Superior temporal gyrus (tissue), 1 donor: ENCODE results near the gene CNTN1.

Source experiments
- DNase-seq: peaks from one replicate; pipeline ENCODE4 v3.0.0-alpha.2; 2016; ENCODE audit errors: extremely low spot score

The CNTN1 gene

GRCh38 chr12:40834321-40834720 is 142.1 kb downstream of the CNTN1 start:
- DNase-seq, result no peak

DNA sequence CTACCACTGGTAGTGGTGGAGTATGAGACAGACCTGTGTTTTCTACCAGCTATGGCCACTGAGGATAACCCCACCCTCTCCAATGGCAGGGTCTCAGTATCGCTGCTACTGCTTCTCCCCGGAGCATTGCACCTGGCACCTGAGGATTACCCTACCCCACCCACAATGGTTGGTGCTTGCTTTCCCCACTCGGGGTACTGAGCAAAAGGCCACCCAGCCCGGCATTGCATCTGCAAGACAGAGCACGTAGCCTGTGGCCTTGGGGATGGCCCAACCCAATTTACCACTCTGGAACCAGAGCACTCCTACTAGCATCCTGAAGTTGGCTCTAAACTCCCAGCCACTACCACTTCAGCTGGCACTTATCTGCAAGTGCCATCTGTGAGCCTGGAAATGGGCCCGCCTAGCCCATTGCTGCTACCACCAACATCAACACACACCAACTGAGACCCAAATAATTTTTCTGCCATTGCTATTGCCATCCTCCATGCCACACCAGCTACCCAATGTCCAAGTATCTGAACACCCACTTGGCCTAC is 145.7 kb downstream of the CNTN1 start:
- no peak for DNase-seq

DNA sequence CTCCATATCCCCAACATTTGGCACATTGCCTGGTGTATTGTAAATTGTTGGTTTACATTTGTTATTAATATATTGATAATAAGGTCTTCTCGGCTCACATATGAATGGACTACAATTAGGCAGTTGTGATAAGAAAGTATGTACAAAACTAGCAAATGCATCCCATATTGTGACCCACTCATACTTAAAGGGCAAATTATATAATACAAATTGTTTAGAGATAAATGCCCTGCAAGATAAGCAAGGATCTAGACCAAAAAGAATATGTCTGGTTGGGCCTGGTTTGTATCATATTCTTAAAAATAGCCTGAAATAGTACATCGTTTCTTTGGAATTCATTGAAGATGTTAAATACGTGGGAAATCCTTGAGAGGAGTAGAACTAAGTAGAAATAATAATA is 151.3 kb downstream of the CNTN1 start:
- no peak for DNase-seq

DNA sequence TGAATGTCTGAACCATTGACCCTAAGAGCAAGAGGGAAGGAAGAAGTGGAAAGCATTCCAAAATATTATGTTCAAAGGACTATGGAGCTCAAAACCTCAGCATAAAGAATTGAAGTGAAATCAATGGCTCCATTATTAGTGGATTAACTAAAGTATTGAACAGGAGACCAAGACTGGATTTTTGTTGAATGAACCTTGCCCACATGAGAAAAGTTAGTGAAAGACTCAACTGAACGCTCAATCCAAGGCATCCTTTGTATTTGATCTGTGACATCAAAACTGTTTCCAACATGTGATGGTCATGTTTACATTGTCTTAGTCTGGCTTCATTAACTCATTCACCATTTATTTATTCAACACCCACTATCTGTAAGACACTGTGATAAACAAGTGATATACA is 161.0 kb downstream of the CNTN1 start:
- no peak for DNase-seq

- DNase-seq, result no peak
Measured at GRCh38 chr12:40854604-40855003, 162.4 kb downstream of the CNTN1 start.

DNA sequence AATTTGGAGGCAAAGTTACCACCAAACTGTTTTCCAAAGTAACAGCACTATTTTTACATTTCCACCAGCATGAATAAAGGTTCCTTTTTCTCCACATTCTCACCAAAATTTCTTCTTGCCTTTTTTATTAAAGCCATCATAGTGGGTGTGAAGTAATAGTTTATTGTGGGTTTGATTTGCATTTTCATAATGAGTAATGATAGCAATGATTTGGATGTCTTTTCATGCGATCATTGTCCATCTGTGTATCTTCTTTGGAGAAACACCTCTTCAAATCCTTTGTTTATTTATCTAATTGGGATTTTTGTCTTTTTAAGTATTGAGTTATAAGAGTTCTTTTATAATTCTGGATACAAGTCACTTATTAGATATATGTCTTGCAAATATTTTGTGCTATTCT is 172.7 kb downstream of the CNTN1 start:
- DNase-seq, result no peak

- DNase-seq, result peak; percentile 45
Measured at GRCh38 chr12:40870981-40871380, 178.7 kb downstream of the CNTN1 start.

DNA sequence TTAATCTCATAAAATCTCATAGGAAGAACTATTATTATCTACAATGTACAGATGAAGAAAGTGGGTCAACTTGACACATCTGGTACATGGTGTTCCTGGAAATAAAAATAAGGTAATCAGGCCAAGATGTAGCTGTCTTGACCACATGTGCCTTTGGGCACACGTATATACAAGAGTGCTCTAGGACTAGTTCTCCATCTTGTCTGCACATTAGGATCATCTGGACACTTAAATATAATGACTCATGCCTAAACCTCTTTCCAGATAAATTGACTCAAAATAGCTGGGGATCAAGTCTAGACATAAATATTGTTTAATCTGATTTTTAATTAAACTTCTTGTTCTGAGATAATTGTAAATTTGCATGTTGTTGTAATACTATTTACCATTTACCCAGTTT is 182.6 kb downstream of the CNTN1 start:
- DNase-seq, result no peak

DNA sequence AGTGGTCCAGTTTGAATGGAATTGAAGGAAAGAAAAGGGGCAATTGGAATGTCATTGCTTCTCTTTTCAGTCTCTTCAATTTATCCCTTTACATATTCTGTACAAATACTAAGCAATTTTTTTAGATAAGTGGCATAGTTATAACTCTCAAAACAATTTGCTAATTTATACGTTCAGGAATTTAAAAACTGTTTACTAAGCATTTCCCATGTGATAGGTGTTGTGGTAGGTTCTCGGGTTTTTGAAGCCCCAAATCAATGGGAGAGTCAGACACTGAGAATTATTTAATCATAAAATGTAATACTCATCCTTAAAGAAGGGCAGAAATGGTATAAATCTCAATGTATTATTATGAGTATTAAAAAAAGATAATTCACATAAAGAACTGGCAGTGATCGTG is 197.1 kb downstream of the CNTN1 start:
- DNase-seq, result no peak

GRCh38 chr12:40892528-40892927 is 200.3 kb downstream of the CNTN1 start:
- DNase-seq, result no peak

GRCh38 chr12:40898505-40898904 is 206.3 kb downstream of the CNTN1 start:
- no peak for DNase-seq

- DNase-seq, result no peak
Measured at GRCh38 chr12:40903040-40903439, 210.8 kb downstream of the CNTN1 start.

- no peak for DNase-seq
Measured at GRCh38 chr12:40907115-40907527, 214.9 kb downstream of the CNTN1 start.

- no peak for DNase-seq
Measured at GRCh38 chr12:40911676-40912075, 219.4 kb downstream of the CNTN1 start.

DNA sequence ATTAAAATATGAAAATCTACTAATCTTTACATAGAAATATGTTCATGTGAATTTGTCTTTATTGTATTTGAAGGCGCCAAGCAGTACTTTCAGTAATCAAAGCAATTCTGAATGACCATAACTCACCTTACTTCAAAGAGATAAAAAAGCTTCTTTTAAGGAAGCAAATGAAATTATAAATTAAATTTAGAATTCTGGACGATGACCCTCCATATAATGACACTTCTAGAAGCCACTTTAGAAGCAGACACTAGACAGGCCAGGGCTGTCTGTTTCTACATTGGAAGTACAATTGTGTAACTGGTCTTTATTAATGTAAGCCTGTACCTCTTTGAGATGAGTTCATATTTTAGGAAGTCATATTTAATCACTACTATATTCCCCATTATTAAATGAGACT is 222.9 kb downstream of the CNTN1 start:
- no peak for DNase-seq

- no peak for DNase-seq
Measured at GRCh38 chr12:40917561-40917960, 225.3 kb downstream of the CNTN1 start.

- DNase-seq, result peak; percentile 67
Measured at GRCh38 chr12:40921563-40922163, 229.4 kb downstream of the CNTN1 start.

DNA sequence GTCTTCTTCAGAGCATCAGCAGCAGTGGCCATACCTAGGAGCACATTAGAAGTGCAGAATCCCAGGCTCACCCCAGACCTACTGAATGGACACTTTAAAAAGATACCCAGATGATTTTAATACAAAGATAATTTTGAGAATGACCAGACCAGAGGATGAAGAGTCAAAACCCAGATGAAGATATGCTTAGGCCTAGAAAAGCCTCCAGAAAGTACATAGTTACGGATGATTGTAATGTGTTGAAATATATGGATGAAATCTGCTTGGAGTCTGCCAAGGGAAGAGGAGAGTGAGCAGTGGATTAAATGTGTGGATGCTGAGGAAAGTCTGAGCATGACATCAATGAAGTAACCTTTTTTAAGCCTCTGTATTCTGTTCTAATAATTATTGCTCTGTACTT is 245.7 kb downstream of the CNTN1 start:
- no peak for DNase-seq

- no peak for DNase-seq
Measured at GRCh38 chr12:40942326-40942725, 250.1 kb downstream of the CNTN1 start.

DNA sequence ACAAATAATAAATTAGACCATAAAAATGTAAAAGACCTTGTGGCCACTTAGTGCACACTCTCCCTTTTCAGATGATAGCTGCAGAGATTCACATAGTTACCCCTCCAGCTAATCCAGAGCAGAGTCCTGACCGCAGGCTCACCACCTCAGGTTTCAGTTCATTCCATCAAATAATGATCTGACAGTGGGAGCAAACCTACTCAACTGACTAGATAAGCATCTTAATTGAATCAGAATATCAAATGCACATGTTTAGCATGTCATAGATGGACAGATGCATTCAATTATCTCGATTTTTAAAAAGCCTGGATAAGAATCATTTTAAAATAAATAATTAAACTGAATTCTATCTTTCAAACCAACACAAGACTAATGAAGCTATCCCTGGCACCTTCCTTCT is 253.5 kb downstream of the CNTN1 start:
- DNase-seq, result no peak

GRCh38 chr12:40946612-40947194 is 254.5 kb downstream of the CNTN1 start:
- peak; percentile 70 for DNase-seq

GRCh38 chr12:40947797-40948196 is 255.6 kb downstream of the CNTN1 start:
- DNase-seq, result no peak

GRCh38 chr12:40953076-40953475 is 260.8 kb downstream of the CNTN1 start:
- DNase-seq, result no peak

- DNase-seq, result no peak
Measured at GRCh38 chr12:40957417-40957816, 265.2 kb downstream of the CNTN1 start.
